Measurements from ENCODE around the gene HDDC3. TPM values are rescaled to one million over a fixed set of nuclear protein-coding genes. Genes with fewer than 3 reads are reported as not detected.

The HDDC3 gene
- total RNA-seq, 1 donor from 2014 or later = 9.5 TPM

DNA sequence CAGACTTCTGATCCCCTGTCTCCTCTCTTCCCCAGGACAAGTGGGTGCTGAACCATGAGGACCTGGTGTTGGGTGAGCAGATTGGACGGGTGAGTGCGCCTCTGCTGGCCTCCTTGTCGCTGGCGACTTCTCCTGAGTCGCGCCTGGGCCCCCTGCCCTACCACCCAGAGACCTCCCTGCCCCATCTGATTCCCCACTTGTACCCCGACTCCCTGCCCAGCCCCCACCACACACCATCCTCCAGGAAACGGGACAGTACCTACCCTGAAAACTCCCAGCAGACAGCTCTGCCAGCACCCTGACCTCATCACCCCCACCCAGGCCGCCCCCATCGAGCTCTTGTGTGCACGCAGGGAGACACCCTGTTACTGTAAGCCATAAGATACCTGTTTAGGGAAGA, 40.3 kb downstream of the HDDC3 start:
- no peaks in the 10 kb centered on the region for H3K9me3 Mint-ChIP-seq (ENCODE audit: unreplicated experiment)

GRCh38 chr15:90891346-90891949, 40.9 kb downstream of the HDDC3 start:
- Mint-ChIP-seq H3K27ac (ENCODE audit: unreplicated experiment) (no peak overlapping the region), H3K36me3 (ENCODE audit: unreplicated experiment) (no peaks in the 10 kb centered on the region), H3K4me1 (ENCODE audit: unreplicated experiment) (no peaks in the 10 kb centered on the region), H3K4me3 (ENCODE audit: unreplicated experiment) (no peak overlapping the region), H3K9me3 (ENCODE audit: unreplicated experiment) (no peaks in the 10 kb centered on the region), H3K27me3 (ENCODE audit: unreplicated experiment) (no peaks in the 10 kb centered on the region)
- DNase-seq (ENCODE audit: extremely low spot score, unreplicated experiment) = no peak
- no peak for TF ChIP-seq CTCF (IDR thresholded peaks at IDR 0.05)

More for the DNA sequence above, 40.3 kb downstream of the HDDC3 start:
- DNase-seq (ENCODE audit: extremely low spot score, unreplicated experiment) = no peak
- no peaks in the 10 kb centered on the region for H3K4me1 Mint-ChIP-seq (ENCODE audit: unreplicated experiment)
- H3K27me3 Mint-ChIP-seq (ENCODE audit: unreplicated experiment) = no peaks in the 10 kb centered on the region
- no peak for TF ChIP-seq CTCF (IDR thresholded peaks at IDR 0.05)
- no peak overlapping the region for H3K4me3 Mint-ChIP-seq (ENCODE audit: unreplicated experiment)
- H3K27ac Mint-ChIP-seq (ENCODE audit: unreplicated experiment) = no peak overlapping the region
- H3K36me3 Mint-ChIP-seq (ENCODE audit: unreplicated experiment) = no peaks in the 10 kb centered on the region

GRCh38 chr15:90890839-90891238, 41.5 kb downstream of the HDDC3 start:
- Mint-ChIP-seq H3K4me3 (ENCODE audit: unreplicated experiment) (no peak overlapping the region), H3K36me3 (ENCODE audit: unreplicated experiment) (no peaks in the 10 kb centered on the region), H3K9me3 (ENCODE audit: unreplicated experiment) (no peaks in the 10 kb centered on the region), H3K27ac (ENCODE audit: unreplicated experiment) (no peak overlapping the region), H3K4me1 (ENCODE audit: unreplicated experiment) (peaks cover 6% of the 10 kb centered on the region), H3K27me3 (ENCODE audit: unreplicated experiment) (no peaks in the 10 kb centered on the region)
- DNase-seq (ENCODE audit: extremely low spot score, unreplicated experiment) = no peak
- no peak for TF ChIP-seq CTCF (IDR thresholded peaks at IDR 0.05)

DNA sequence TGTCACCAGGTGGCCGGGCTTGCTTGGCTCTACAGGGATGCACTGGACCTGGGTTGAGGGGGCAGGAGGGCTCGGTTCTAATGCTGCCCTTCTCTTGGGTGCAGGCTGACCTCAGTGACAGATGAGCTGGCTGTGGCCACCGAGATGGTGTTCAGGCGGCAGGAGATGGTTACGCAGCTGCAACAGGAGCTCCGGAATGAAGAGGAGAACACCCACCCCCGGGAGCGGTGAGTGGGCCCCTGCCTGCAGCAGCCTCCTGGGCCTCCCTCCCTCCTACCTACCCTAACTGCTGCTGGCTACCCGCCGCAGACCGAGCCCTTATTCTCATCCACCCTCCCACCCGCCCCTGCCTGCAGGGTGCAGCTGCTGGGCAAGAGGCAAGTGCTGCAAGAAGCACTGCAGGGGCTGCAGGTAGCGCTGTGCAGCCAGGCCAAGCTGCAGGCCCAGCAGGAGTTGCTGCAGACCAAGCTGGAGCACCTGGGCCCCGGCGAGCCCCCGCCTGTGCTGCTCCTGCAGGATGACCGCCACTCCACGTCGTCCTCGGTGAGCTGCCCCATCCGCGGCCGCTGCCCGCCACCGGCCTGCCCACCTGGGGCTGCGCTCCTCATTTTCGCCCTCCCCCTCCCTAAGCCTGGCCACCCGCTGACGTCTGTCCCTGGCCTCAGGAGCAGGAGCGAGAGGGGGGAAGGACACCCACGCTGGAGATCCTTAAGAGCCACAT, 42.5 kb downstream of the HDDC3 start:
- DNase-seq (ENCODE audit: extremely low spot score, unreplicated experiment) = no peak
- Mint-ChIP-seq H3K27me3 (ENCODE audit: unreplicated experiment) (no peaks in the 10 kb centered on the region), H3K9me3 (ENCODE audit: unreplicated experiment) (no peaks in the 10 kb centered on the region), H3K4me1 (ENCODE audit: unreplicated experiment) (peaks cover 8% of the 10 kb centered on the region), H3K4me3 (ENCODE audit: unreplicated experiment) (no peak overlapping the region), H3K36me3 (ENCODE audit: unreplicated experiment) (no peaks in the 10 kb centered on the region), H3K27ac (ENCODE audit: unreplicated experiment) (no peak overlapping the region)
- TF ChIP-seq CTCF (IDR thresholded peaks at IDR 0.05) = no peak

DNA sequence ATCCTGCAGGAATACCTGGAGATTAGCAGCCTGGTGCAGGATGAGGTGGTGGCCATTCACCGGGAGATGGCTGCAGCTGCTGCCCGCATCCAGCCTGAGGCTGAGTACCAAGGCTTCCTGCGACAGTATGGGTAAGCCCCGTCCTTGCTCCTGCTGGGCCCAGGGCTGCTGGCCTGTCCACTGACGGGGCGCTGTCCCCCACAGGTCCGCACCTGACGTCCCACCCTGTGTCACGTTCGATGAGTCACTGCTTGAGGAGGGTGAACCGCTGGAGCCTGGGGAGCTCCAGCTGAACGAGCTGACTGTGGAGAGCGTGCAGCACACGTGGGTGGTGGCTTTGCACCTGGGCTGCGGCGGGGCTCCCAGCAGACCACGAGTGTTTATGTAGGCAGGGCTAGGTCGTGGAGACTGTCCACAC, 43.0 kb downstream of the HDDC3 start:
- no peaks in the 10 kb centered on the region for H3K27me3 Mint-ChIP-seq (ENCODE audit: unreplicated experiment)
- no peak overlapping the region for H3K27ac Mint-ChIP-seq (ENCODE audit: unreplicated experiment)
- H3K9me3 Mint-ChIP-seq (ENCODE audit: unreplicated experiment) = no peaks in the 10 kb centered on the region
- peaks cover 8% of the 10 kb centered on the region for H3K4me1 Mint-ChIP-seq (ENCODE audit: unreplicated experiment)
- no peak for TF ChIP-seq CTCF (IDR thresholded peaks at IDR 0.05)
- no peak overlapping the region for H3K4me3 Mint-ChIP-seq (ENCODE audit: unreplicated experiment)
- no peaks in the 10 kb centered on the region for H3K36me3 Mint-ChIP-seq (ENCODE audit: unreplicated experiment)
- DNase-seq (ENCODE audit: extremely low spot score, unreplicated experiment) = no peak

Measured in osteocyte (in vitro differentiated cells).